Endothelial cell of umbilical vein (primary cell): Measurements from ENCODE around the gene LRRC56. TPM values are rescaled to one million over a fixed set of nuclear protein-coding genes. Genes with fewer than 3 reads are reported as not detected.

Experiments used
- BruUV-seq: library from RNA; stranded (reverse); fragments of 400-500 nt; replicated peaks from 2 replicates; lab custom pipeline; 2021; lab: Mats Ljungman, UMichigan
- CTCF ChIA-PET: fragments of 300-600, 350-600 bp; sonication (Branson Sonifier 250); formaldehyde crosslinking; loops from one replicate; lab custom pipeline; 2021; ENCODE audit warnings: antibody characterized with exemption, inconsistent platforms; lab: Charles Lee
- POLR2A ChIA-PET: fragments of 300-600, 350-600 bp; sonication (Branson Sonifier 250); formaldehyde crosslinking; loops from one replicate; lab custom pipeline; 2021; ENCODE audit warnings: antibody characterized with exemption, inconsistent platforms; lab: Charles Lee
- DNase-seq: peaks from one replicate; pipeline ENCODE4 v3.0.0-alpha.2; 2011; ENCODE audit warnings: low read depth, low spot score
- FAIRE-seq: peaks from 2 replicates; lab custom pipeline; 2011; peaks lifted over from hg19 to GRCh38; lab: Jason Lieb, UNC
- H2AFZ ChIP-seq: 2 replicates; pipeline ENCODE4 v1.6.0; 2012; ENCODE audit warnings: low read depth, low read length, control low read depth, inconsistent platforms
- H3K27ac ChIP-seq: 2 replicates; pipeline ENCODE4 v1.5.1; 2011; ENCODE audit warnings: low read depth, mild to moderate bottlenecking, control low read depth, low read length, moderate library complexity; ENCODE audit not compliant: insufficient read depth
- H3K27me3 ChIP-seq, 2 experiments: 2 replicates each; pipeline versions ENCODE4 v1.6.0 to v1.6.1; 2011; ENCODE audit warnings: low read length in 2 of 2, mixed read lengths in 1 of 2; ENCODE audit not compliant: control insufficient read depth in 2 of 2, insufficient read depth in 2 of 2
- H3K36me3 ChIP-seq, 2 experiments: 2 replicates in 1 of 2; 3 replicates in 1 of 2; pipeline ENCODE4 v1.5.1; 2011; ENCODE audit warnings: low read length in 2 of 2, mild to moderate bottlenecking in 1 of 2, moderate library complexity in 1 of 2; ENCODE audit not compliant: control insufficient read depth in 2 of 2, insufficient read depth in 2 of 2; ENCODE audit errors: extremely low read depth in 1 of 2
- H3K4me1 ChIP-seq: 3 replicates; pipeline ENCODE4 v1.5.1; 2011; ENCODE audit warnings: mild to moderate bottlenecking, low read length; ENCODE audit not compliant: control insufficient read depth, insufficient read depth; ENCODE audit errors: extremely low read depth
- H3K4me2 ChIP-seq: 2 replicates; pipeline ENCODE4 v1.6.1; 2011; ENCODE audit warnings: low read length, control low read depth, mixed read lengths; ENCODE audit not compliant: insufficient read depth
- H3K4me3 ChIP-seq, 3 experiments: fragments of 200-600 bp in 1 of 3; sonication (generic), shearing (Covaris generic) in 1 of 3; replicated peaks in 1 of 3; 2 replicates each; pipeline ENCODE4 v1.5.1; 2011 to 2016; ENCODE audit warnings: control low read depth in 3 of 3, low read length in 3 of 3, mild to moderate bottlenecking in 2 of 3, inconsistent platforms in 1 of 3, low read depth in 1 of 3, moderate library complexity in 1 of 3; ENCODE audit not compliant: insufficient read depth in 1 of 3
- H3K79me2 ChIP-seq: 2 replicates; pipeline ENCODE4 v1.6.0; 2012; ENCODE audit warnings: low read length, inconsistent platforms; ENCODE audit not compliant: control insufficient read depth, insufficient read depth
- H3K9ac ChIP-seq: replicated peaks from 2 replicates; pipeline ENCODE3; 2011; ENCODE audit warnings: low read length, control low read depth; ENCODE audit not compliant: insufficient read depth; ENCODE audit errors: extremely low read depth
- H3K9me1 ChIP-seq: replicated peaks from 3 replicates; pipeline ENCODE4 v1.6.0; 2011; ENCODE audit warnings: mild to moderate bottlenecking, low read length; ENCODE audit not compliant: control insufficient read depth, insufficient read depth; ENCODE audit errors: extremely low read depth
- H3K9me3 ChIP-seq: replicated peaks from 2 replicates; pipeline ENCODE4 v1.5.1; 2012; ENCODE audit warnings: low read length, inconsistent platforms; ENCODE audit not compliant: control insufficient read depth, insufficient read depth
- H4K20me1 ChIP-seq: replicated peaks from 2 replicates; pipeline ENCODE3; 2011; ENCODE audit warnings: mild to moderate bottlenecking, low read length; ENCODE audit not compliant: control insufficient read depth, insufficient read depth; ENCODE audit errors: extremely low read depth
- EZH2 ChIP-seq: IDR thresholded peaks from 2 replicates; pipeline ENCODE4 v1.6.1; 2012; ENCODE audit warnings: borderline replicate concordance, low read depth, mild to moderate bottlenecking, moderate library complexity, low read length, inconsistent platforms; ENCODE audit not compliant: severe bottlenecking
- FOS ChIP-seq: IDR thresholded peaks from 2 replicates; pipeline ENCODE4 v1.6.1; 2011; ENCODE audit warnings: mild to moderate bottlenecking, low read length, moderate library complexity, borderline replicate concordance; ENCODE audit not compliant: insufficient read depth
- GATA2 ChIP-seq: IDR thresholded peaks from 2 replicates; pipeline ENCODE4 v1.7.0; 2011; ENCODE audit warnings: low read depth, mild to moderate bottlenecking, moderate library complexity, mixed read lengths, low read length; ENCODE audit not compliant: insufficient read length, insufficient read depth
- JUN ChIP-seq: IDR thresholded peaks from 2 replicates; pipeline ENCODE4 v1.6.1; 2011; ENCODE audit warnings: borderline replicate concordance, low read depth; ENCODE audit not compliant: insufficient read length, insufficient read depth
- MYC ChIP-seq: IDR thresholded peaks from one replicate; pipeline ENCODE4 v1.6.1; 2011; ENCODE audit warnings: mild to moderate bottlenecking, low read depth, low read length
- POLR2A ChIP-seq: IDR thresholded peaks from 2 replicates; pipeline ENCODE4 v1.6.1; 2012; ENCODE audit warnings: low read depth, mild to moderate bottlenecking, control low read depth, low read length
- POLR2AphosphoS5 ChIP-seq: IDR thresholded peaks from 2 replicates; pipeline ENCODE4 v1.6.1; 2012; ENCODE audit warnings: low read depth, mild to moderate bottlenecking, control low read depth, low read length, moderate library complexity; ENCODE audit not compliant: insufficient read depth
- dilution Hi-C: fragments of 300-500 bp; cut with MboI; formaldehyde crosslinking; loops from one replicate; pipeline ENCODE4 v1.15.0; 2019; ENCODE audit warnings: low sequenced_read_pairs; ENCODE audit not compliant: extremely low pct_ligation_motif_present
- intact Hi-C: fragments of 100-400 bp; cut with micrococcal nuclease; formaldehyde crosslinking; loops from one replicate; pipeline ENCODE4 v1.10.0; 2022
- polyA plus RNA-seq, 4 experiments: library from polyadenylated mRNA; depleted of rRNA in 3 of 4; stranded (reverse) in 3 of 4; unstranded in 1 of 4; fragments of >200 nt; gene quantifications; 2 replicates each; pipeline versions ENCODE4 v1.2.1 to v1.2.3, GENCODE V29; 2011 to 2012; ENCODE audit warnings: missing spikeins in 1 of 4
- total RNA-seq: library from RNA; stranded (reverse); gene quantifications from 2 replicates; pipeline ENCODE4 v1.2.3, GENCODE V29; 2021
- TF ChIP-seq, protein P1 (sequence below): IDR thresholded peaks from 2 replicates; pipeline ENCODE4 v1.6.1; 2011; ENCODE audit not compliant: insufficient read depth, insufficient read length
- TF ChIP-seq, protein P2 (sequence below), 2 donors: IDR thresholded peaks; 1 replicate in 1 of 2; 2 replicates in 1 of 2; pipeline ENCODE4 v1.5.1; 2011; ENCODE audit warnings: low read length in 2 of 2, mild to moderate bottlenecking in 2 of 2, moderate library complexity in 2 of 2, control low read depth in 1 of 2, inconsistent platforms in 1 of 2, low read depth in 1 of 2; ENCODE audit not compliant: insufficient read depth in 1 of 2; ENCODE audit errors: extremely low read depth in 1 of 2

LRRC56 gene
- total and polyA plus RNA-seq, 2 donors (not counting 3 experiments of a cell fraction or from before 2014, with no cell fraction given): 0.47 to 0.55 TPM

DNA sequence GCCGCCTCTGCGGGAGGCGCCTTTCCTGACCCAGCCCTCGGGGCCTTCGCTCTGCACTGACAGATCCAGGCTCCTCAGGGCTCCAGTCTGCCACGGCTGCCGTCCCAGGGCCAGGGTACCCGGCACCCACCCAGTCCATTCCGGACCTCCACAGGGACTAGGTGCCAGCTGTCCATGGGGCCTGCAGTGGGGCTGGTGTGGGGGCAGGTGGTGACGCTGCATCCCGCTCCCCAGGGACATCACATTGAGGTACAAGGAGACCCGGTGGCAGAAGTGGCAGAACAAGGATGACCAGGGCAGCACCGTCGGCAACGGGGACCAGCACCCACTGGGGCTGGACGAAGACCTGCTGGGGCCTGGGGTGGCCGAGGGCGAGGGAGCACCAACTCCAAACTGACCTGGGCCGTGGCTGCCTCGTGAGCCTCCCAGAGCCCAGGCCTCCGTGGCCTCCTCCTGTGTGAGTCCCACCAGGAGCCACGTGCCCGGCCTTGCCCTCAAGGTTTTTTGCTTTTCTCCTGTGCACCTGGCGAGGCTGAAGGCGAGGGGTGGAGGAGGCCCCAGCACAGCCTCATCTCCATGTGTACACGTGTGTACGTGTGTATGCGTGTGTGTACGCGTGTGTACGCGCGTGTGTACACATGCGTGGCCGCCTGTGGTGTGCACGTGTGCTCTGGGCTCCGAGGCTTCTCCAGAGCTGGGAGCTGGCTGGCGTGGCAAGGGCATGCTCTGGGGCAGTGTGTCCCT, 47.0 kb upstream of the LRRC56 start:
- BruUV-seq: no TSS peak

More for the DNA sequence above, 47.0 kb upstream of the LRRC56 start:
- H3K79me2 ChIP-seq: no peaks in the 10 kb centered on the region
- no peak for DNase-seq
- CTCF ChIA-PET: no interaction called here
- H3K4me1 ChIP-seq: no peaks in the 10 kb centered on the region
- H3K9ac ChIP-seq: no peak overlapping the region
- no peak overlapping the region for H3K4me3 ChIP-seq
- H2AFZ ChIP-seq: no peak overlapping the region
- H3K27ac ChIP-seq: no peak overlapping the region
- dilution Hi-C loops (no loop called here), intact Hi-C loops (no loop called here)
- H3K4me2 ChIP-seq: no peak overlapping the region
- no peaks in the 10 kb centered on the region for H3K9me3 ChIP-seq
- TF ChIP-seq POLR2AphosphoS5: no peak
- TF ChIP-seq, protein P1, sequence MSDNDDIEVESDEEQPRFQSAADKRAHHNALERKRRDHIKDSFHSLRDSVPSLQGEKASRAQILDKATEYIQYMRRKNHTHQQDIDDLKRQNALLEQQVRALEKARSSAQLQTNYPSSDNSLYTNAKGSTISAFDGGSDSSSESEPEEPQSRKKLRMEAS: no peak
- TF ChIP-seq JUN: no peak
- no peak for TF ChIP-seq GATA2
- no peak for TF ChIP-seq POLR2A
- TF ChIP-seq, protein P2, sequence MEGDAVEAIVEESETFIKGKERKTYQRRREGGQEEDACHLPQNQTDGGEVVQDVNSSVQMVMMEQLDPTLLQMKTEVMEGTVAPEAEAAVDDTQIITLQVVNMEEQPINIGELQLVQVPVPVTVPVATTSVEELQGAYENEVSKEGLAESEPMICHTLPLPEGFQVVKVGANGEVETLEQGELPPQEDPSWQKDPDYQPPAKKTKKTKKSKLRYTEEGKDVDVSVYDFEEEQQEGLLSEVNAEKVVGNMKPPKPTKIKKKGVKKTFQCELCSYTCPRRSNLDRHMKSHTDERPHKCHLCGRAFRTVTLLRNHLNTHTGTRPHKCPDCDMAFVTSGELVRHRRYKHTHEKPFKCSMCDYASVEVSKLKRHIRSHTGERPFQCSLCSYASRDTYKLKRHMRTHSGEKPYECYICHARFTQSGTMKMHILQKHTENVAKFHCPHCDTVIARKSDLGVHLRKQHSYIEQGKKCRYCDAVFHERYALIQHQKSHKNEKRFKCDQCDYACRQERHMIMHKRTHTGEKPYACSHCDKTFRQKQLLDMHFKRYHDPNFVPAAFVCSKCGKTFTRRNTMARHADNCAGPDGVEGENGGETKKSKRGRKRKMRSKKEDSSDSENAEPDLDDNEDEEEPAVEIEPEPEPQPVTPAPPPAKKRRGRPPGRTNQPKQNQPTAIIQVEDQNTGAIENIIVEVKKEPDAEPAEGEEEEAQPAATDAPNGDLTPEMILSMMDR (IDR thresholded peaks at IDR 0.05; ENCODE audit: extremely low read depth in 1 of 2, insufficient read depth in 1 of 2, low read depth in 1 of 2, low read length in 2 of 2): no peak
- no peak for TF ChIP-seq EZH2
- TF ChIP-seq FOS: no peak
- TF ChIP-seq MYC: no peak
- H3K9me1 ChIP-seq: no peaks in the 10 kb centered on the region
- no peaks in the 10 kb centered on the region for H4K20me1 ChIP-seq
- no peaks in the 10 kb centered on the region for H3K27me3 ChIP-seq
- peaks cover 2 to 29% of the 10 kb centered on the region in 2 experiments for H3K36me3 ChIP-seq
- POLR2A ChIA-PET: no interaction called here
- no peak for FAIRE-seq
